Stimulated activated CD4-positive, alpha-beta T cell treated with anti-CD3 and anti-CD28 coated beads, Interleukin-1b, Interleukin-23, amount 100 ng/mL, for 24 hours (primary cell): ENCODE measurements around the gene SLC34A3.
A peak's percentile ranks its signal among the peaks of the same experiment; 100 is the strongest.
"Not testable (repeated sequence)": the region's sequence is repeated elsewhere in the genome, so short reads cannot be mapped to it uniquely, and the experiment has no call there.

ENCODE experiments used
- DNase-seq, 4 experiments: peaks; one replicate each; pipeline ENCODE4 v3.0.0-alpha.2; 2020; ENCODE audit warnings: low read depth in 4 of 4, low spot score in 1 of 4

SLC34A3 gene

DNA sequence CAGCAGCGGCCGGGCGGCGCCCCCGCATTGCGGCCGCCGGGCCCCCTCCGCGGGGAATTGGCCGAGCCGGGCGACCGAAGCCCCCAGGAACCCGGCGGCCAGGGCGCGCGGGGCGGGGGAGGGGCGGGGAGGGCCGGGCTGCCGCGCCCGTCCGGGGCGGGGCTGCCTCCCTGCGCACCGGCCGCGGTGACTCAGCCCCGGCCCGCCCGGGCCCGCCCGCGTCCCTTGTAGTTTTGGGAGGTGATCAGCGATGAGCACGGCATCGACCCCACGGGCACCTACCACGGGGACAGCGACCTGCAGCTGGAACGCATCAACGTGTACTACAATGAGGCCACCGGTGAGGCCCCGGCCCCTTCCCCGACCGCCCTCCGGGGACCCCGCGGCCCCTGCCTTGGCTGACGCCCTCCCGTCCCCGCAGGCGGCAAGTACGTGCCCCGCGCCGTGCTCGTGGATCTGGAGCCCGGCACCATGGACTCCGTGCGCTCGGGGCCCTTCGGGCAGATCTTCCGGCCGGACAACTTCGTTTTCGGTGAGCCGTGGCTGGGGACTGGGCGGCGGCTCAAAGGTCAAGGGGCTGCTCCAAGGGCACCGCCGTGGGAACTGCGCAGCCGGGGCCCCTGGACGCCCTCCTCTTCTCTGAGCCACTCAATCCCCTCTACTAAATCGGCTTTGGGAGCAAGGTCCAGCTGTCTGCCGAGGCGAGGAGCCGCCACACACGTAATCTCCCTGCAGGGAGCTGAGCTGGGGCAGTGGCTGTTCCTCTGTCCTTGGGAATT, 11.0 kb downstream of the SLC34A3 start:
- DNase-seq: peak; percentile 31 to 64 (median 45)

DNA sequence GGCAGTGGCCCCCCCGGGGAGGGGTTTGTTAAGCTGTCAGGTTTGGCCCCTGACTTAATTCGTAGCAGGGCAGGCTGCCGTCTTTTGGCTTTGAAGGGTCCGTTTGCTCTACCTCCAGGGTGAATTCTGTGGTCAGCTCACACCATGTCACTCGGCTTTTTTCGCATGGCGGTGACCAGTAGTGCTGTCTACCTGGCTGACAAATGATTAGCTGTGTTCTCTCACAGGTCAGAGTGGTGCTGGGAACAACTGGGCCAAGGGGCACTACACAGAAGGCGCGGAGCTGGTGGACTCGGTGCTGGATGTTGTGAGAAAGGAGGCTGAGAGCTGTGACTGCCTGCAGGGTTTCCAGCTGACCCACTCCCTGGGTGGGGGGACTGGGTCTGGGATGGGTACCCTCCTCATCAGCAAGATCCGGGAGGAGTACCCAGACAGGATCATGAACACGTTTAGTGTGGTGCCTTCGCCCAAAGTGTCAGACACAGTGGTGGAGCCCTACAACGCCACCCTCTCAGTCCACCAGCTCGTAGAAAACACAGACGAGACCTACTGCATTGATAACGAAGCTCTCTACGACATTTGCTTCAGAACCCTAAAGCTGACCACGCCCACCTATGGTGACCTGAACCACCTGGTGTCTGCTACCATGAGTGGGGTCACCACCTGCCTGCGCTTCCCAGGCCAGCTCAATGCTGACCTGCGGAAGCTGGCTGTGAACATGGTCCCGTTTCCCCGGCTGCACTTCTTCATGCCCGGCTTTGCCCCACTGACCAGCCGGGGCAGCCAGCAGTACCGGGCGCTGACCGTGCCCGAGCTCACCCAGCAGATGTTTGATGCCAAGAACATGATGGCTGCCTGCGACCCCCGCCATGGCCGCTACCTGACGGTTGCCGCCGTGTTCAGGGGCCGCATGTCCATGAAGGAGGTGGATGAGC, 11.8 kb downstream of the SLC34A3 start:
- no peak for DNase-seq

DNA sequence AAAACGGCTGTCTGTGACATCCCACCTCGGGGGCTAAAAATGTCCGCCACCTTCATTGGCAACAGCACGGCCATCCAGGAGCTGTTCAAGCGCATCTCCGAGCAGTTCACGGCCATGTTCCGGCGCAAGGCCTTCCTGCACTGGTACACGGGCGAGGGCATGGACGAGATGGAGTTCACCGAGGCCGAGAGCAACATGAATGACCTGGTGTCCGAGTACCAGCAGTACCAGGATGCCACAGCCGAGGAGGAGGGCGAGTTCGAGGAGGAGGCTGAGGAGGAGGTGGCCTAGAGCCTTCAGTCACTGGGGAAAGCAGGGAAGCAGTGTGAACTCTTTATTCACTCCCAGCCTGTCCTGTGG, 12.5 kb downstream of the SLC34A3 start:
- not testable (repeated sequence) for DNase-seq

DNA sequence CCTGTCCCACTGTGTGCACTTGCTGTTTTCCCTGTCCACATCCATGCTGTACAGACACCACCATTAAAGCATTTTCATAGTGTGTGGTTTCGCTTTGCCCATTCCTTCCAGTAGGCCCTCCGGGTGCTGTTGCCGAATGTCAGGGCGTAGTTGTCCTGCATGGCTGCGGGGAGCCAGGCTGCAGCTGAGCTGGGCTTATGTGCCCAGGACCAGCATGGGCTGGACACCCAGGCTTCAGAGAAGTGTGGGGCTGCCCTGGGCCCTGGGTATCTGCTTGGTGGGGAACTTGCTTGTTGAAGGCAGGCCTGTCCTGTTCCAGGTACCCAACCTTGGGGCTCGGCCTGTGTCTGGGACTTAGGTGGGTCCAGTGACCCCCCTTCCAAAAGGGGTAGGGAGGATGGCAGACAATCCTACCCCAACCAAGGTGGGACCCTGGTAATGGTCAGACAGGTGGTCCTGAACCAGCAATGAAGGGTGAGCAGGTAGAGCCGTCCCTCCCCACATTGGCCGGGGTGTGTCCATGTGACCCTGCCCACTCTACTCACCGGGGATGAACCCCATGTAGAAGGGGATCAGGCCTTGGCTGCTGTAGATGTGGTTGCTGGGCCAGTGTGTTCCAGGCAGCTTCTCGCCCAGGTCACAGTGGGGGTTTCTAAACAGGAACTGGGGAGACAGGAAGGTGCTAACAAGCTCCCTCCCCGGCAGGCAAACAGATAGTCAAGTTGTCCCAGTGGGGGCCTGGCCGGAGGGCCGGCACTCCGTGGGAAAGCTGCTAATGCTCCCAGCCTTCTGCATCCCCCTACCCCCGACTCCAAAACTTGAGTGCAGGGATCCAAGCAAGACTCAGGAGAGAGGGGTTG, 13.2 kb downstream of the SLC34A3 start:
- no peak for DNase-seq

DNA sequence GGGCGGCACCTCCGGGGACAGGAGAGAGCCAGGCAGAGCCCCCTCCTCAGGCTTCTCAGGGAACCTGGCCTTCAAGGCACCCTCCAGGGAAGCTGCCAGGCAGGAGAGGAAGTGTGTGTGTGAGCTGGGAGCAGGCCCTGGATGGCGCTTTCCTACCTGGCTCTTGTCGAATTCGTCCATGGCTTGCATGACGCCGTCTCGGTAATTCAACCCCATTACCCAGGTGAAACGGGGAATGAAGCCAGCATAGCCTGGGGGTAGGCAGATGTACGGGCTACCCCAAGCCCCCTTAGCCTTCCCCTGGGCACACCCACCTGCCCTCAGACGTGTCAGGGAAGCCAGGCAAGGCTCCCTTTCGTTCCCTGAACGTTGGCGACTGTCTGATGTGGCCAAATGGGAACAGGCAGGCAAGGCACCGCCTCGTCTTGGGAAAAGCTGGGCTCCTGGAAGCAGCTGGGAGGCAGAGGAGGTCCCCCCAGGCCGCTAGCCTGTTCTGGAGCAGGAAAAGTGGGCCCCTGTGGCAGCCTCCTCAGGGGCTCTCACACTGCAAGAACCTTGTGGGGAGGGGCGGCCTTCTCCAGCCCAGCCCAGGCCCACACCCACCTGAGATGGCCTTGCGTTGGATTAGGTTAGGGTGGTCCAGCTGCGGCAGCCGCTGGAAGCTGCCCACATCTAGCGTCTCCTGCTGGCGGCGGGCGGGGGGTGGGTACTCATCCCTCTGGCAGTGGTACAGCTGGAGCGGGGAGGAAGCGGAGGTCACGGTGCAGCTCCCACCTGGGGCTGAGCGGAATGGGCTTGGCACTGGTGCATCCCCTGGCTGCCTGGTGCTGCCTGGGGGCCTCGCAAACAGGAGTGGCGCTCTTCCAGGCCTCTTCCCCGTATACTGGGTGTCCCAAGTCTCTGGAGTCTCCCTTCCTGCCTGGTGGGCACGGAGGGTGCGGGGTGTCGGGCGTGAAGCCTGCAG, 14.1 kb downstream of the SLC34A3 start:
- no peak for DNase-seq

DNA sequence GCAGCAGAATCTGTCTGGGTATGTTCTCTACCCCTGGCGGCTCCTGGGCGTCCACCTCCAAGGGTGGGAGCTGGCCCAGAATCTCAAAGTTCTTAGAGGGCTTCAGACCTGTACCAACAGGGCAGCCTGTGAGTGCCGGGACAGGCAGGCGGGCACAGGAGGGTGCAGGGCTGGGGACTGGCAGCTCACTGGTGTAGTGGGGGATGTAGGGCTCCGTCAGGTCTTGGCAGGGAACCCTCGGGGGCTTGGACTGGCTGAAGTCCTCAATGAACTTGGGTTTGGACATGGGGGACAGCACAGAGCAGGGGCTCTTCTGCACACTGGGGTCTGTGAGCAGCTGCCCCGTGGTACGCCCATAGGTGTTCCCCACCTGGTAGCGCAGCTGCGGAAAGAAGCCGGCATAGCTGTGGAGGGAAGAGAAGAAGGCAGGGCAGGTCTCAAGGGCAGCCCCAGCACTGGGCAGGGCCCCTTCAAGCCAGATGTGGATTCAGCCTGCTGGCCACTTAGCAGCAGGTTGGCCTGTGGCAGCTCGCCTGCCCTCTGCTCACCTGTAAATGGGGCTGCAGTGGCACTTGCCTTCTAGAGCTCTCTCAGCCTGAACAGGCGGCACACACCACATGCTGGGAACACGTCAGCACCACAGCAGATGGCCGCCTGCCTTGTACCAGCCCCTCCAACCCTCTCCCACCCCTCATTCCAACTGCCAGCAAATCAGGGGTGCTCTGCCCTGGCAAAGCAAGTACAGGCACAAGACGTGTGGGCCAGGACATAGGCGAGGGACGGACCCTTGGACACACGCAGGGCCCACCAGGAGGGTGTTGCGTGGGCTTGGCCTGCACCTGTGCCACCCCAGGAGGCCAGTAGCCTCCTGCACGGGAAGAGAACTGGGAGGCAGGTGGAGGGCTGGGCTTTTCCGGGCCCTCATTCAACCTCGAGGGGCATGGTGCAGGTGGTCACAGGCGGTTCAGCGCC, 15.0 kb downstream of the SLC34A3 start:
- no peak for DNase-seq

DNA sequence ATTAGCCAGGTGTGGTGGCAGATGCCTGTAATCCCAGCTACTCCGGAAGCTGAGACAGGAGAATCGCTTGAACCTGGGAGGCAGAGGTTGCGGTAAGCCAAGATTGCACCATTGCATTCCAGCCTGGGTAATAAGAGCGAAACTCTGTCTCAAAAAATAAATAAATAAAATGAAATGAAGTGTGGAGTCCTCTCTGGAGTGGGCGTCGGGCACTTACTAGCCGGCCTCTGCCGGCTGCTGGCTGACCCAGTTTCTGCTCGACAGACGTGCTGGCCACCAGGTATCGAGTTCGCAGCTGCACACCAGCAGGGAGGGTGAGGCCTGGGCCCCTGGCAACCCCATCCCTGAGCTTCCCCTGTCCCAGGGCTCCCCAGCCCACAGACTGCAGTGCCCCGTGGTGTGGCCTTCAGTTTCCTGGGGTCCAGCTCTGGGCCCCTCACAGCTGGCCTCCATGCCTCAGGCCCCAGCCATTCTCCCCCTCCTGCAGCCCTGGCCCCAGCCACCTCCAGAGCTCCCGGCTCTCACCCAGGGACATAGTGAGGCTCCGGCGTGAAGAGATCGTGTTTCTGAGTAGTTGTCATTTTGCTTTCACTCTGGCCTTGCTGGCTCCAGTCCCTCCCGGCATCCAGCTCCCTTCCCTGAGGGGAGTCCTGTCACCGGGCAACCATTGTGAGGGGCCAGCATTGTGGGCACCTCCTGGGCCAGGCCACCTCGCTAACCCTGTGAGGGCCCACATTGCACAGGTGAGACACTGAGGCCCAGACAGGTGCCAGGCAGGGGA, 16.6 kb downstream of the SLC34A3 start:
- DNase-seq: no peak

DNA sequence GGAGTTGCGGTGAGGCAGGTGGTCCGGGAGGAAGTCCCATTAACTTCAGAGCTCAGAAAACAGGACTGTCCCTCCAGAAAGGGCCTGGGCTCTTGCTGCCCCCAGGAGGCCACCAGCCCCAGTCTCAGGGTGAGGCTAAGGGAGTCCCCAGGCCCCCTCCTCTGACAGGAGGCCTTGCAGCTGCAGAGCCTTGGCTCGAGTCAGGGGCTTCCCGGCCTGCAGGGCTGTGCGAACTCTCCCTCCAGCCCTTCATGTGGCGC, 17.1 kb downstream of the SLC34A3 start:
- DNase-seq: no peak

DNA sequence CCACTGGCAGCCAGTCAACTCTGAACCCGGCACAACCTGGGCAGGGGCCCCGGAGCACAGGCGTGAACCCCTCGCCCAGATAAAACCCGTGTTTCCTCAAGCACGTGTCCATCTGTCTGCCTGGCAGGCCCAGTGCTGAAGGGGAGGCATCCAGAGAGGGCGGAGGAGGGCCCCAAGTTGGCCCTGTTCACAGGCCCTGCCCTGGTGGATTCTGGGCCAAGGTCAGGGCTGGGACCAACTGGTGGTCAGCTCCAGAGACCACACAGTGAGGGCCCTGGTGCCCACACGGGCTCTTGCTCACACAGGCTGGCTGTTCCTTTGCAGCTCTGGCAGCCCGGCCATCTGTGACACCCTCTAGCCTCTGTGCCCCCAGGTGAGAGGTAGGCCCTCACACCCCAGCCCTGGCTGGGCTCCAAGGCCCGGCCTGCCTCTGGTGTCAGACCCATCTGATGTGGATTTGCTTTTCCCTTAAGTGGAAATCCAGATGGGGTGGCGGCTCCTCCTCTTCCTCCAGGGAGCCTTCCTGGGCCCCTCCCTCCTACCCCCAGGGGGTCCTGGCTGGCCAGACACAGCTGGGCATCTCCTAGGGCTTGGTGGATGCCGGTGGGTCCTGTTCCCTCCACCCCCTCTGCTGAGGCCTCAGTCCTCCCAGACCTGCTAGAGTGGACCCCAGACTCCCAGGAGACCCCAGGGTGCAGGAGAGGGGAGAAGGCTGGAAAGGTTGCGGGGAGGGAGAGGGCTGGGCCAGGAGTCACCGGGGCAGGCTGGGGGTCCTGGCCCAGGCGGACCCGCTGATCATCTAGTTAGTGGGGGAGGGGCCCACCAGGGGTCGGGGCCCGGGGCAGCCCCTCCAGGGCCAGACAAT, 19.9 kb downstream of the SLC34A3 start:
- DNase-seq: no peak

DNA sequence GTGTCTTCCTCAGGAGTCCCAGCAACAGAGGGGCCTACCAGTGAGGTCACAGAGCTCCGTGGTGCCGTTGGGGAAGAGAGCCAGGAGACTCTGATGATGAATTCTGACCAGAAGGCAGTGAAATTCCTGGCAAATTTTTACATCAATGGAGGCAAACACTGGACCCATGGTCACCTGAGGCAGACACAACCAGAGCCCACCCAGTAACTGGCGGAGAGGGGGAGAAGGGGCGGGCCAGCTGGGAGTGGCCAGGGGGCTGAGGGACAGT, 20.4 kb downstream of the SLC34A3 start, which contains the start of gene STPG3:
Gene STPG3 (plus strand): TSS at position 93 of the 268 bp plus-strand sequence. CDS start 1 bp downstream, at position 94.
- no peak for DNase-seq

DNA sequence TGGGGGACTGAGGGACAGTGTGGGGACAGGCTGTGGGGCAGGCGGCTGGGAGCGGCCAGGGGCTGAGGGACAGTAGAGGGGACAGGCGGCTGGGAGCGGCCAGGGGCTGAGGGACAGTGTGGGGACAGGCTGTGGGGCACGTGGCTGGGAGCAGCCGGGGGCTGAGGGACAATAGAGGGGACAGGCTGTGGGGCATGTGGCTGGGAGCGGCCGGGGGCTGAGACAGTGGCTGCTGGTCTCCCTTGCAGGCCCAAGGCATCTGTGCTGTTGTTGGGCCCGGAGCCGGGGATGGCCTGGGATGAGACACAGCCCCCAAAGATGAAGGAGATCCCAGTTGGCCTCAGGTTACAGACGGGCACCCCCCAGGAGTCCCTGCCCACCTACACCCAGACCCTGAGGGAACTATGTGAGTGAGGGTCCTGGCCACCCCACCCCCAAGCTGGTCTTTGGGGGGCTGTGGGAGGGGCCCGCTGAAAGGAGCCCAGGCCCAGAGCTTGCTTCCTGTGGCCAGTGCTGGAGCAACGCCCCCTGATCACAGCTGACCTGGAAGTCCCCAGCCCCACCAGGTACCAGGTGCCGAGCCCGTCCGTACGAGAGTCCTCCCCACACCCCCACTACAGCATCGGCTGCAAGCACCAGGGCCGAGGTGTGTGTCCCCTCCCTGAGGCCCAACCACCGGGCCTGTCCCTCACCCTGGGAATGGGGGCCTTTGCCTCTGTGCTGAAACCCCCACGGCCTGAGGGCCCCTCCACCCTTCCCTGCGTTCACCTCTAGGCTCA, 21.0 kb downstream of the SLC34A3 start:
- DNase-seq: no peak

DNA sequence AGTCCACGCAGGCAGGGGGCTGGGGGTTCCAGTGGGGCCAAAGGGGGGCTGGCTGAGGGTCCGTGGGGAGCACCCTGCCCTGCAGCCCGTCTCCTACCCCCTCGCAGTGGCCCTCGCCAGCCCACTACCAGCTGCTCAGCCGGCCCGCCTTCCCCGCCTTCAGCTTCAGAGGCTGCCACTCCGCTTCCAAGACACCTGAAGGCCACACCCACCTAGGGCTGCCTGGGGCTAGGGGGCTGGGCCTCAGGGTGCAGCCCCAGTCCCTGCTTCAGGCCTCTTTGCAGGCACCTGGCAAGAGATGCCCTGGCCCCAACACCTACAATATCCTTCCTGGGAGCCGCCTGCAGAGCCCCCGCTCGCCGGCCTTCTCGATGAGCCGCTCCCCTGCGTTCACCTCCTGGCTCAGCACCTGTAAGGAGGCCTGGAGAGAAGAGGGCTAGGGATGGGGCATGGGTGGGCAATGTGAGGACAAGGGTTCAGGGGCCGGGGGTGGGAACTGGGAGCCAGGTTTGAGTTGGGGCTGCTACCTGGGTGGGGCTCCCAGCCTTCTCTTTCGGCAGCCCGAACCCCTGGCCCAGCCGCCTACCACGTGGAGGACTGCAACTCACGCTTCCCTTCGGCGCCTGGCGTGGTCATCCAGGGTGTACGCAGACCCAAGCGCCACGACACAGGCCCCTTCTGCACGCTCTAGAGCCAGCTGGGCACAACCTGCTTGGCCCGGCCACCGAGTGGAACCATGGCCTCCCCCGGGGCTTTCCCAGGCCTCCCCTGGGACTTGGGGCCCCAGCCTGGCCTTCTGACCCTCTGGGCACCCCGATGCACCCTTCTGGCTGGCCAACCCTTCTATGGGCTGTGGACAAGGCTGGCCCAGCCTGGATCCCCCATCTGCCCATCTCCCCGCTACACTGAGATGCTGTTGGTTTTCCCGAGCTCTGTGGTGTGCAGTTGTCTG, 22.1 kb downstream of the SLC34A3 start:
- DNase-seq: no peak

DNA sequence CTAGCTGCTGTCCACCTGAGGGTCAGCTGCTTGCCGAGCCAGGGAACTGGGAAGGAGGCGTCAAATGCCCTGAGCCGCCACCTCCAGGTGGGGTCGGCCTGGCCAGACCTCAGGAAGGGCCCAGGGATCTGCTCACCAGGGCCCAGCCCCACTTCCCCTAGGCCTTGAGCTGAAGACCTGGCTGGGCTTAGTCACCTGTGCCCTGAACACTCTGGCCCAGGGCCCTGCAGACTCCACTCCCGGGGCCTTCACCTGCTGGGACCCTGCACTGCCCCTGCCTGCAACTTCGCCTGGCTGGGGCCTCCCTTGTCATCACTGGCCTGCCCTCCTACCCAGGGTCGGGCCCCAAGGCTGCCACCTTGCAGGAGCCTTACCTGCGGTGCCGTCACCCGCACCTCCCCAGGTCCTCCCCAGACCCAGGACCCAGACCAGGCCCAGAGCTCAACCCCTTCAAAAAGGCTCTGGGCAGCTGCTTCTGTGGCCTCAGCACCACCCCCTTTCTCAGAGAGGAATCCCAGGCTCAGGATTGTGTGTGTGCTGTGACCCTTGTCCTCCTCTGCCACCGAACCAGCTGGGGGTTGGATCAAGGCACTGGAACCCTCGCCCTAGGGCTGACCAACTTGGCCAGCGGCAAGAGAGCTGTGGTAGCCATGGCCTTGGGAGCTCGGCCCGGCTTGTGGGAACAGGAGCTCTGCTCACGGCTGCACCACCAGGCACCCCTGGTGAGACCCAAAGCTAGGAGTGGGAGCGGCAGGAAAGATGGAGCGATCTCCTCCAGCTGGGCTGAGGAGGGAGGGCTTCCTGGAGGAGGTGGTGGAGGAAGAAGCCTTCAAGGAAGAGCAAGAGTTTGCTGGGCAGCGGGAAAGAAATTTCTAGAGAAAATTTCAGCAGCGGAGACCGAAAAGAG, 23.3 kb downstream of the SLC34A3 start:
- DNase-seq: no peak

DNA sequence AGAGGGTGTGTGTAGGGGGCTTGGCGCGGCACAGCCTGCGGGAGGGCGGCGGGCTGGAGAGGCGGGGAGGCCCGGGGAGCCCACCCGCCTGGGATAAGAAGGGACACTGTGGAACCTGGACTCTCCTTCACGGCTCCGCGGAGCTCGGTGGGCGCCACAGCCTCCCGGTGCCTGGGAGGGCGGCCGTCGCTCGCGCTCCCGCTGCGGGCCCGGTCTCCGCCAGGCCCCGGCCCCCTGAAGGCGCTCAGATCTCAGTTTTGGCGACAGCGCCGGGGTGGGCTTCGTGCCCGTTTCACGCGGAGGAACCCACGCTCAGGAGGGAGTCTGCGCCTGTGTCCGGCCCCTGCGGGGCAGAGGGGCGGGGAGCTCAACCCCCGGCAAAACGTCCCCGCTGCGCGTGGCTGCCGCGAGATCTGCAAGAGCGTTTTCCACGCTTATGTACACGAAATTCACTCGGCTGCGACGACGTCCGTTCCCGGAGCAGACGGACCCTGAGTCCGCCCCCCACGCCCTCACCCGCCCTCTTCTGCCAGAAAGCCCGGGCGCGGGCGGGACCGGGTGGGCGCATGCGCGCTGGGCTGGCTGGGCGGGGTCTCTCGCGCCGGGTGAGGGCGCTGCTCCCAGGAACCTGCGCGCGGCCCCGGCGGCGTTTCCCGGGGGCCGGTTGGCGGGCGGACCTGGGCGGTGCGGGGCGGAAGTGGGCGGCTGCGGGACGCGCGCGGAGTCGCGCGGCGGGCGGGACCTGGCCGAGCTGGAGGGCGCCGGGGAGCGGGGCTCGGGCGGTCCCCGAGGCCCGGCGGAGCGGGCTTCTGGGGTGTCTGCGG, 24.1 kb downstream of the SLC34A3 start, which contains the start of gene NELFB:
Gene NELFB (plus strand): TSS at position 704 of the 824 bp plus-strand sequence.
- DNase-seq: peak; percentile 87 to 97 (median 95)
